Prostate gland (tissue), 2 donors: ENCODE measurements around the gene EXOC3L1.

Experiments used
- CTCF ChIP-seq, 4 experiments: fragments of 200-600 bp in 2 of 4; fragments of 450-650 bp in 2 of 4; sonication (generic) in 2 of 4; IDR thresholded peaks; 1 replicate in 3 of 4; 2 replicates in 1 of 4; pipeline ENCODE4 v1.5.1; 2016 to 2019; ENCODE audit warnings: antibody characterized with exemption in 4 of 4, mild to moderate bottlenecking in 2 of 4, moderate library complexity in 2 of 4
- POLR2A ChIP-seq: fragments of 450-650 bp; IDR thresholded peaks from one replicate; pipeline ENCODE4 v1.6.1; 2016; ENCODE audit warnings: antibody characterized with exemption, mild to moderate bottlenecking
- POLR2AphosphoS5 ChIP-seq: sonication (generic); formaldehyde crosslinking; IDR thresholded peaks from one replicate; pipeline ENCODE4 v1.6.1; 2017; ENCODE audit warnings: antibody characterized with exemption

- TF ChIP-seq CTCF (IDR thresholded peaks at IDR 0.05) (no peak), POLR2AphosphoS5 (no peak), POLR2A (no peak)
These were observed 16.9 kb upstream of the EXOC3L1 start for GRCh38 chr16:67206838-67207248.
